ENCODE results near the gene KIF4A.
A peak's percentile ranks its signal among the peaks of the same experiment; 100 is the strongest.

Gene KIF4A

DNA sequence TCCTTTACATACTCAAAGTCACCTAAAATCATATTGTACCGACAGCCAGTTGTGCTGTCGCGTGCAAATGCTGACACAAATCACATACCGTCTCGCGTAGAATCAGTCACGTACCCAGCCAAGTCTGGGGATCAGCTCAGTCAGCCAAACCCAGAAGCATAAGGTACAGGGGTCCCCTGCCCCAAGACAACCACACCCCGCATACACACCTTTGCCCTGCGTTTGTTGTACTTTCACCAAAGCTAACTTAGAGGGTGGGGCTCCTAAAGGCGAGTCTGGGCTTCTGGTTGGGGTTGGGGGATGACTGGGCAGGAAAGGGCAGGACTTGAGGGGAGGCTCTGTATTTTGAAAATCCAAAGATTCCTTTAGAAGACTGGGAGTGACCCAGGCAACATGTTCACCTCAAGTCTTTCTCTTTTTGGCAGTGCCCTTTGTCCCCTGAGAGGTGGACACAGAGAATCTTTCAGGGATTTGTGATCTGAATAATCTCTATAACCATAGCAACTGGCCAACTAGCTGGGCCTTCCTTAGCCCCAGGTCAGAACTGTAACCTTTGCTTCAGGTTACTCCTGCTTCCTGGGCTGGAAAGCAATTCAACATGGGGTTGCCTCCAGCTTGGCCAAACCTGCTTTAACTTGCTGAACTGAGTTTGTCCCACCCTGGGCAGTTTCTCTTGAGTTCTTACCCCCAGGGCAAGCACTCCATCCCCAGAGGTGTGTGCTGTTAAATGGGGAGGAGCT, 134.2 kb downstream of the KIF4A start:
- peaks cover 0 to 24% (median 15%) of the 10 kb centered on the region in 11 experiments; a peak in 10 of 22 replicates for H3K36me3 ChIP-seq
- H3K27me3 ChIP-seq, result peaks cover 81 to 100% (median 99%) of the 10 kb centered on the region in 11 experiments
- H3K9ac ChIP-seq, result no peak overlapping the region
- H3K9me3 ChIP-seq (replicated peaks in 1 of 11), result no peaks in the 10 kb centered on the region
- no peak overlapping the region for H3K4me3 ChIP-seq
- H4K20me1 ChIP-seq, result peaks cover 0 to 13% (median 2%) of the 10 kb centered on the region in 11 experiments; a peak in 6 of 22 replicates
- no peak overlapping the region for H3K27ac ChIP-seq
- TF ChIP-seq Cebpa-rat (IDR thresholded peaks at IDR 0.05), result no peak
- peaks cover 0 to 13% (median 5%) of the 10 kb centered on the region in 10 experiments; a peak in 5 of 20 replicates for H3K4me1 ChIP-seq
- no peak overlapping the region for H3K4me2 ChIP-seq

DNA sequence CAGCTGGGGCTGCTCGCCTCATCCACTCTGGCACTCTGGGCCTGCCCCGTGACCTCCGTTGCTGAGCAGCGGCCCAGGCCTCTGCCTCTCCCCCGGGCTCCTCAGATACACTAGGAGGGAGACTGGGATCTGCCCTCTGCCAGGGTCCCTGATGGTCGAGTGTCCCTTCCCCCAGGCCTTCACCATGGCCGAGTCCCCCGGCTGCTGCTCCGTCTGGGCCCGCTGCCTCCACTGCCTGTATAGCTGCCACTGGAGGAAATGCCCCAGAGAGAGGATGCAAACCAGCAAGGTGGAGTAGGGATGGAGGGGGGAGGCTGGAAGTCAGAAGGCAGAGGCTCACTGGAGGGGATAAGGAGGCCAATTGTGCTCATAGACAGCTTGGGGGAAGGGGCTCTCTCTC, 134.9 kb downstream of the KIF4A start:
- peaks cover 0 to 13% (median 2%) of the 10 kb centered on the region in 11 experiments; a peak in 6 of 22 replicates for H4K20me1 ChIP-seq
- no peak overlapping the region for H3K4me2 ChIP-seq
- no peak overlapping the region for H3K9ac ChIP-seq
- no peaks in the 10 kb centered on the region for H3K9me3 ChIP-seq (replicated peaks in 1 of 11)
- H3K4me1 ChIP-seq, result peaks cover 0 to 14% (median 6%) of the 10 kb centered on the region in 10 experiments; a peak in 7 of 20 replicates
- TF ChIP-seq Cebpa-rat (IDR thresholded peaks at IDR 0.05), result no peak
- H3K4me3 ChIP-seq, result no peak overlapping the region
- peaks cover 81 to 100% (median 99%) of the 10 kb centered on the region in 11 experiments for H3K27me3 ChIP-seq
- no peak overlapping the region for H3K27ac ChIP-seq
- H3K36me3 ChIP-seq, result peaks cover 0 to 17% (median 8%) of the 10 kb centered on the region in 11 experiments; a peak in 10 of 22 replicates

DNA sequence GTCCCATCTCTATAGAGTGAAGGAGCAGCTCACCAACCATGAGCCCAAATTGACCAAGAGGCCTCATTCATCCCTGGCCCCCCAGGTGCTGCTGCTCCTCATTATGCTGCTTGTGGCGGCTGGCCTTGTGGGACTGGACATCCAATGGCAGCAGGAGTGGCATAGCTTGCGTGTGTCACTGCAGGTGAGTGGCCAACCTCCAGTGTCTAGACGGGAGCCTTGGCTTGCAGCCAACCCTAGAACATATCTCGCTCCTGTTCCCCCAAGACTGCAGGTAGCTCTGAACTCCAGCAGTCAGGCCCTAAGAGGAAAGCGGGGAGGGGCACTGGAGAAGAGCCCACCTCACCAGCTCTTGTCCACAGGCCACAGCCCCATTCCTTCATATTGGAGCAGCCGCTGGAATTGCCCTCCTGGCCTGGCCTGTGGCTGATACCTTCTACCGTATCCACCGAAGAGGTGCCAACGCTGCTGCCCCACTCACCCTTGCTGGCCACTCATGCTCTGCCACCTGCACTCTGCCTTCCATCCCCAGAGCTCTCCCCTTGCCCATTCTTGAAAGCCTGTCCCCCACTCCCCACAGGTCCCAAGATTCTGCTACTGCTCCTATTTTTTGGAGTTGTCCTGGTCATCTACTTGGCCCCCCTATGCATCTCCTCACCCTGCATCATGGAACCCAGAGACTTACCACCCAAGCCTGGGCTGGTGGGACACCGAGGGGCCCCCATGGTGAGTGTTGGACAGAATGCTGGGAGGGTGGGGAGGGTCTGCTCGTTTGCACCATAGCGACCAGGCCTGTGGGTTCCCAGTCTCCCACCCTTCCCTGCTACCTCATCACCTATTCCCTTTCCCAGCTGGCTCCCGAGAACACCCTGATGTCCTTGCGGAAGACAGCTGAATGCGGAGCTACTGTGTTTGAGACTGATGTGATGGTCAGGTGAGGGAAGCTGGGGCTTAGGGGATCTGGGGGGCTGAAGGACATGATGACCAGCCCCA, 136.7 kb downstream of the KIF4A start:
- peaks cover 88 to 100% (median 99%) of the 10 kb centered on the region in 11 experiments for H3K27me3 ChIP-seq
- H4K20me1 ChIP-seq, result peaks cover 0 to 13% (median 2%) of the 10 kb centered on the region in 11 experiments; a peak in 5 of 22 replicates
- H3K4me3 ChIP-seq, result no peak overlapping the region
- H3K27ac ChIP-seq, result no peak overlapping the region
- no peak overlapping the region for H3K9ac ChIP-seq
- H3K4me1 ChIP-seq, result peaks cover 8 to 27% (median 13%) of the 10 kb centered on the region in 10 experiments; a peak in 10 of 20 replicates
- no peak for TF ChIP-seq Cebpa-rat (IDR thresholded peaks at IDR 0.05)
- H3K36me3 ChIP-seq, result no peaks in the 10 kb centered on the region
- no peaks in the 10 kb centered on the region for H3K9me3 ChIP-seq (replicated peaks in 1 of 11)
- H3K4me2 ChIP-seq, result no peak overlapping the region

DNA sequence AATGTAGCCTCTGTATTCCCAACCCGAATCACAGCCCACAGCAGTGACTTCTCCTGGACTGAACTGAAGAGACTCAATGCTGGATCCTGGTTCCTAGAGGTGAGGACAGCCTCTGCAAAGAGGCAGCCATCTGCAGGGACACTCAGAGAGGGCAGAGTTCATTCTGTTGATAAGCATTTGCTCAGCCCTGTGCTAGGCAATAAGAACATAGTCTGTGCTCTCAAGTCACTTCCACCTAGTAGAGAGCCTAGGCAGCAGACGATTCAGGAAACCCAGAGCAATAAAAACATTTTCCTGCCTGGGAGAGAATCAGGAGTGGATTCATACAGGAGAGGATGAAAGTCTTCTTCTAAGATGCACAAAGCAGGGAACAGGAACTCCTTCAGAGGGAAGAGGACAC, 137.5 kb downstream of the KIF4A start:
- H3K27ac ChIP-seq, result no peak overlapping the region
- peaks cover 0 to 13% (median 2%) of the 10 kb centered on the region in 11 experiments; a peak in 5 of 22 replicates for H4K20me1 ChIP-seq
- no peak overlapping the region for H3K4me2 ChIP-seq
- TF ChIP-seq Cebpa-rat (IDR thresholded peaks at IDR 0.05), result no peak
- no peaks in the 10 kb centered on the region for H3K36me3 ChIP-seq
- no peak overlapping the region for H3K9ac ChIP-seq
- H3K27me3 ChIP-seq, result peaks cover 95 to 100% (median 100%) of the 10 kb centered on the region in 11 experiments
- no peaks in the 10 kb centered on the region for H3K9me3 ChIP-seq (replicated peaks in 1 of 11)
- H3K4me3 ChIP-seq, result no peak overlapping the region
- peaks cover 8 to 27% (median 13%) of the 10 kb centered on the region in 10 experiments; a peak in 10 of 20 replicates for H3K4me1 ChIP-seq

DNA sequence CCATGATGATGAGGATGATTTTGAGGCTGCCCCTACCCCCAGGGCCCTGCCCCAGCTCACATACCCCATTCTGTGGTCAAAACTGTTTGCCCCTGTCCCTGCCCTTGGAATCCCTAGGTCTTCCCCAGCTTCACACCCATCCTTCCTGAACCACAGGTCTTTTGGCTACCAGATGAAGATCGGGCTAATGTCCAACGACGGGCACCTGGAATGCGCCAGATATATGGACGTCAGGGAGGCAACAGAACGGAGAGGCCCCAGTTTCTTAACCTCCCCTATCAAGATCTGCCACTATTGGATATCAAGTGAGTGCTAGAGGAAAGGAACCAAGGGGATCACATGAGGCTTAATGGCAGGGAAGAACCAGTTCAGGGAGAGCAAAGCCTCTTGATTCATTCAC, 139.9 kb downstream of the KIF4A start:
- H3K4me3 ChIP-seq, result no peak overlapping the region
- peaks cover 75 to 90% (median 86%) of the 10 kb centered on the region in 11 experiments for H3K27me3 ChIP-seq
- no peak overlapping the region for H3K27ac ChIP-seq
- TF ChIP-seq Cebpa-rat (IDR thresholded peaks at IDR 0.05), result no peak
- peaks cover 9 to 24% (median 16%) of the 10 kb centered on the region in 10 experiments; a peak in 16 of 20 replicates for H3K4me1 ChIP-seq
- H3K9me3 ChIP-seq (replicated peaks in 1 of 11), result no peaks in the 10 kb centered on the region
- peak overlapping the region in 4 of 11 experiments; percentile 15 to 32 (median 16); a peak in 3 of 22 replicates for H3K4me2 ChIP-seq
- H4K20me1 ChIP-seq, result peaks cover 0 to 11% (median 2%) of the 10 kb centered on the region in 11 experiments; a peak in 6 of 22 replicates
- no peak overlapping the region for H3K9ac ChIP-seq
- no peaks in the 10 kb centered on the region for H3K36me3 ChIP-seq

DNA sequence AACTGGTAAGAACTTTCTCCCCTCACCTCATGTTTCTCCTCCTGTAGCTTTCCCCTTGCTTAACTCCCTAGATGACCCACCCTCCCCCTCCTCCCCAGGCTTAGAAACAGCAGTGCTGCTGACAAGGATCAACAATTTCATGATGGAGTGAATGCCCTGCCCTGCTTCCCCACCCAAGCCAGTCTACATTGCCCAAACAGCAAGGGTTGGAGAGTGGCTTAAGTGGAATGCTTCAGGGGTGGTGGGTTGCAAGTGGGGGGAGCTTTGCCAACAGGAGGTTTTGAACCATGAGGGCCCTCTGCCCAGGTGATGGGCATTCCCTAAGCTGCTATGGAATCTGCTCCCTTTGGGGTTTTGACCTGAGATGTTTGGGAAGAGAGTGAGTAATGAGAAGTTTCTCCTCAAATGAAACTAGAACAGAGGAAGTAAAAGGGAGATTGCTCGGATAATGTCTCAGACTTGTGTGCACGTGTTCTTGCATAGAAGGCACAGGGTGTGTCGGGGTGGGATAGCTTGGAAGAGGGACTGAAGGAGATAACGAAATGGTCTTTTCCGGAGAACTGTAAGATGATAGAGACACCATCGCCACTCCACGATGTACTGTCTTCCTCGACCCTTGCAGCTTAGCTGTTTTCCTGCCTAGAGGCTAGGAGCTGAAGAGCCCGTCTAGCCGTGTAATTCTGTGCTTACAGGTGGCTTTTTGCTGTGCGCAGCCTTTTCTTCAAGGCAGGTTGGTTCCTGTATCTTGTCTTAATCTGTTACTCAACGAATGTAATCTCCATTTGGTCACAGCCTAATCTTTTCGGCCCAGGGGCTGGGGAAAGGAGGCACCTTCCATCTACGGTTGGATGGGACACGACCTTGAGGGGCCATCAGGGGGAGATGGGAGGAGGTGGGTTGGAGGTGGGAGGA, 143.3 kb downstream of the KIF4A start:
- Histone ChIP-seq H3K27me3 (peaks cover 73 to 90% (median 85%) of the 10 kb centered on the region in 11 experiments), H3K4me1 (peaks cover 28 to 54% (median 46%) of the 10 kb centered on the region in 10 experiments), H3K4me3 (peak overlapping the region; percentile 65 to 81 (median 70); a peak in 19 of 20 replicates), H3K4me2 (peak overlapping the region; percentile 58 to 95 (median 84); a peak in 21 of 22 replicates), H4K20me1 (peaks cover 0 to 4% (median 0%) of the 10 kb centered on the region in 11 experiments; a peak in 2 of 22 replicates), H3K9ac (peak overlapping the region; percentile 71 to 84 (median 81); a peak in 15 of 22 replicates), H3K36me3 (no peaks in the 10 kb centered on the region), H3K27ac (peak overlapping the region in 6 of 11 experiments; percentile 71 to 87 (median 82); a peak in 9 of 22 replicates), H3K9me3 (replicated peaks in 1 of 11) (no peaks in the 10 kb centered on the region; a peak in 1 of 22 replicates)
- no peak for TF ChIP-seq Cebpa-rat (IDR thresholded peaks at IDR 0.05)

DNA sequence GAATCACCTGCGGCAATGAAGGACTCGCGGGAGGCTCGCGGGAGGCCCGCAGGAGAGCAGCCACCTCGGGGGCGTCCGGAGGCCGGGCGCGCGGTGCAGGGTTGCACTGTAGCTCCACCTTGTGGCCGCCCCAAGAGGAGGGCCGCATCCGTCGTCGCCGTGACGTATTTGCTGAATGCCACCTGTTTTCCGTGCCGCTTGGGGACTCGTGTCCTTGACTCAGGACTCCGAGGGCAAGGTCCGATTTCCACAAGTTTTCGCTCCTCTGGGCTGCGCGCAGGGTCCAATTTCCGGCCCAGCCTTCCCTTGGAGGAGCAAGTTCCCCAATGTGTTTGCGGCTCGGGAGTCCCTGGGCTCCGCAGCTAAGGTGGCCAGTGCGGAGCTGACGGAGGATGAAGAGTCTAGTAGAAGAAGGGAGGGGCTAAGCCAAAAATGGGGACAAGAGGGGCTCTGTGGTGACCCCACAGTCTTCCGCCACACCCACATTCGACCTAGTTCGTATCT, 144.0 kb downstream of the KIF4A start:
- Histone ChIP-seq H3K4me1 (peaks cover 32 to 62% (median 53%) of the 10 kb centered on the region in 10 experiments), H3K4me3 (peak overlapping the region; percentile 65 to 81 (median 70)), H3K9me3 (replicated peaks in 1 of 11) (no peaks in the 10 kb centered on the region; a peak in 1 of 22 replicates), H3K27ac (peak overlapping the region; percentile 40 to 87 (median 80); a peak in 21 of 22 replicates), H3K27me3 (peaks cover 72 to 90% (median 85%) of the 10 kb centered on the region in 11 experiments), H4K20me1 (peaks cover 0 to 1% (median 0%) of the 10 kb centered on the region in 11 experiments; a peak in 2 of 22 replicates), H3K36me3 (no peaks in the 10 kb centered on the region), H3K9ac (peak overlapping the region; percentile 71 to 84 (median 81); a peak in 20 of 22 replicates), H3K4me2 (peak overlapping the region; percentile 58 to 95 (median 84))
- TF ChIP-seq Cebpa-rat (IDR thresholded peaks at IDR 0.05), result no peak

All from BLaER1 treated with 17β-estradiol and CSF1 and Interleukin-3, amounts not matched to agents 10 nM and 100 nM (cell line).